RWPE1 (cell line): ENCODE measurements around the gene COL19A1.

Experiments used
- CTCF ChIA-PET: fragments of 350-600 bp; sonication (Branson Sonifier 250); formaldehyde crosslinking; extraction: SDS; loops from one replicate; lab custom pipeline; 2021; lab: Yijun Ruan, JAX
- POLR2A ChIA-PET: fragments of 400-600 bp; formaldehyde crosslinking; extraction: SDS; loops from one replicate; lab custom pipeline; 2020; ENCODE audit warnings: antibody characterized with exemption; ENCODE audit not compliant: low non-redundant PET; lab: Yijun Ruan, JAX
- DNase-seq: peaks from one replicate; pipeline ENCODE4 v3.0.0; 2012; ENCODE audit warnings: low spot score
- H3K27ac ChIP-seq: fragments of 450-650 bp; 2 replicates; pipeline ENCODE4 v1.5.1; 2017
- TF ChIP-seq, protein P1 (sequence below): fragments of 450-650 bp; conservative IDR thresholded peaks from 2 replicates; pipeline ENCODE4 v1.5.1; 2017; ENCODE audit warnings: low read depth, mild to moderate bottlenecking

Gene COL19A1

DNA sequence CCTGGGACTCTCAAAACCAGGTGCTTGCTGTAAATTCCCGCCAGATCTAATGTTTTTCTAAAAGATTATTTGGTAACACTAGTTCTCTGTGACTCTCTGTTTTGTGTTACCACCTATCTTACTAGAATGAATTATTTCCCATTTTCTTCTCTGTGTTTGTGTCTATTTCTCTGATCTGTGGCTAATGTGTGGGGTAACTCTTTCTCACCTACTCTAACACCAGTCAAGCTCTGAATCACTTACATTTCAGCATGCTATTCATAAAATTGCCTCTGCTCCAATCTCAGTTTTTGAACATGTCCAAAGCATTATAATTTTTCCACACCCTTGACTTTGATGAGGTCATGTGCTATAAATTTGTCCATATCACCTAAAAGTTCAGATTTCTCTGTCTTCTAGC is 23.2 kb upstream of the COL19A1 start:
- DNase-seq: no peak
- ChIA-PET POLR2A (no interaction called here), CTCF (interaction anchor here (0.7 kb wide), 1 partner anchor 869 kb away, joined by 3 read pairs; no protein-coding TSS in a partner anchor)
- TF ChIP-seq, protein P1, sequence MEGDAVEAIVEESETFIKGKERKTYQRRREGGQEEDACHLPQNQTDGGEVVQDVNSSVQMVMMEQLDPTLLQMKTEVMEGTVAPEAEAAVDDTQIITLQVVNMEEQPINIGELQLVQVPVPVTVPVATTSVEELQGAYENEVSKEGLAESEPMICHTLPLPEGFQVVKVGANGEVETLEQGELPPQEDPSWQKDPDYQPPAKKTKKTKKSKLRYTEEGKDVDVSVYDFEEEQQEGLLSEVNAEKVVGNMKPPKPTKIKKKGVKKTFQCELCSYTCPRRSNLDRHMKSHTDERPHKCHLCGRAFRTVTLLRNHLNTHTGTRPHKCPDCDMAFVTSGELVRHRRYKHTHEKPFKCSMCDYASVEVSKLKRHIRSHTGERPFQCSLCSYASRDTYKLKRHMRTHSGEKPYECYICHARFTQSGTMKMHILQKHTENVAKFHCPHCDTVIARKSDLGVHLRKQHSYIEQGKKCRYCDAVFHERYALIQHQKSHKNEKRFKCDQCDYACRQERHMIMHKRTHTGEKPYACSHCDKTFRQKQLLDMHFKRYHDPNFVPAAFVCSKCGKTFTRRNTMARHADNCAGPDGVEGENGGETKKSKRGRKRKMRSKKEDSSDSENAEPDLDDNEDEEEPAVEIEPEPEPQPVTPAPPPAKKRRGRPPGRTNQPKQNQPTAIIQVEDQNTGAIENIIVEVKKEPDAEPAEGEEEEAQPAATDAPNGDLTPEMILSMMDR: no peak
- no peak overlapping the region for H3K27ac ChIP-seq

DNA sequence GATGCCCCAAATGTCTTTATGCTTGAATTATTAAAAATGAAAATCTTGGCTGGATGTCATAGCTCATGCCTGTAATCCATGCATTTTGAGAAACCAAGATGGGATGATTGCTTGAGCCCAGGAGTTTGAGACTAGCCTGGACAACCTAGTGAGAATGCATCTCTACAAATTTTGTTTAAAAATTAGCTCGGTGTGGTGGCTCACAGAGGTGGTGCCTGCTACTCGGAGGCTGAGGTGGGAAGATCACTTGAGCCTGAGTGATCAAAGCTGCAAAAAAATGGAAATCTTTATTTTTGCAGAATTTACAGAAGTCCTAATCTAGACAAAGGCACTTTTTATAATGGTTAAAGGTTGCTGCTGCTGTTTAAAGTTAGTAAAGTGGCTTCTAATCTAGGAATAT is 20.0 kb upstream of the COL19A1 start:
- DNase-seq: no peak
- TF ChIP-seq, protein P1: no peak
- POLR2A ChIA-PET: no interaction called here
- CTCF ChIA-PET: no interaction called here
- no peak overlapping the region for H3K27ac ChIP-seq

DNA sequence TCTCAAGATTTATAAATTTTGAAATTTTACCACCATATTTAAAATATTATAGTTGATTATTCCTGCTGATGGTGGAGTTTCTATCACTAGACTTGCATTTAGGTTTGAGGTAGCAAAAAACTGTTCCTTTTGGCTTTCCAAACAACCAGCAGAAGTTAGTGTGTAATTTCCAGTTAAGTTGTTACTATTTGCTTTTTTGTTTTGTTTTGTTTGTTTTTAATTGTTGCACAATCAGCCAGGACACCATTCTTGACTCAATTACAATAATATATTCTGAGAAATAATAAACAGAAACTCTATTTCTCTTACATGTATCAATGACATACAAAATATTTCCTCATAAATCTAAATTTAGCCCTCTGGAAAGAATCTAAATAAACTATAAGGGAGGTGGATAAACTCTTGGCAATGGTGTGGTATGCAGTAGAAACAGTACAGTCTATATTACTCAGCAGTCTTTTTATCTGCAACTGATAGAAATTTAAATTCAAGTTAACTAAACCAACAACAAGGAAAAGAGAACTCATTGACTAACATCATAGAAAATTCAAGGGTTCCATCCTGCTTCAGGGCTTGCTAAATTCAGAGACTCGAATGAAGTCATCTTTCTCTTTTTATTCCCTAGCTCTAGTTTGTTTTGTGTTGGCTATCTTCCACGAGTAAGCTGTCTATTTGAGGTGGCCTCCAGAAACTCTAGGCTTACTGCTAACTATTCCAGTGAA is 19.4 kb upstream of the COL19A1 start:
- TF ChIP-seq, protein P1: no peak
- DNase-seq: no peak
- ChIA-PET POLR2A (no interaction called here), CTCF (interaction anchor here (1.0 kb wide), 1 partner anchor 139 kb away, joined by 3 read pairs; no protein-coding TSS in a partner anchor)
- H3K27ac ChIP-seq: no peak overlapping the region

DNA sequence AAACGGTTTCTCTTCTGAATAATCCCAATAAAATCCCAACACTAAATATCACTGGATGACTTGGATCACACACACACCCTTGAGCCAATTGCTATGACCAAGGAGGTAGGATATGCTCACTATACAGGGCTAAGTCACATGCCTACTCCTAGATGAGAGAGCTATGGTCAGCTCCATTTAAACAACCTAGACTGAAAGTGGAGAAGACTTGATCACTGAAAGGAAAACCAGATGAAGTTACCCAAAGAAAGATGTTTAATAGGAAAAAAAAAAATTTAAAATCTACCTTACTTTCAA is 18.9 kb upstream of the COL19A1 start:
- ChIA-PET POLR2A (no interaction called here), CTCF (interaction anchor here (1.0 kb wide), 1 partner anchor 138 kb away, joined by 3 read pairs; no protein-coding TSS in a partner anchor)
- TF ChIP-seq, protein P1: no peak
- H3K27ac ChIP-seq: no peak overlapping the region
- DNase-seq: no peak

DNA sequence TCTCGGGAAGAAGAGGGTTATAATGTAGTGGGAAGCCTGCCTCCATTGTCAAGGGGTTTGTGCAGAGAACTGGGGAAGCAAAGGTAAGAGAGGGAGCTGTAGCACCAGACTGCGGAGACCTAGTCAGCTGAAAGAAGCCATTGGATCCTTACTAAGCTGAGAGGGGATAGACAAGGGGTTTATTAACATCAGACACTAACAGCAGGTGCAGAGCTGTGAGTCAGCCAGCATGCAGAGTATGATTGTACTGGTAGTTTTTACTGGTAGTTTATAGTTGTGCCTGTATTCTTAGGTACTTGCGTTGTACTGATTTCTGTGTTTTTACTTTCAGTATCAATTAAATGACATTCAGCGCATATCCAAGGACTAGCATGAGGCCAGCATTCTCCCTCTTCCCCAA is 17.8 kb upstream of the COL19A1 start:
- ChIA-PET CTCF (no interaction called here), POLR2A (no interaction called here)
- DNase-seq: no peak
- TF ChIP-seq, protein P1: no peak
- H3K27ac ChIP-seq: no peak overlapping the region

DNA sequence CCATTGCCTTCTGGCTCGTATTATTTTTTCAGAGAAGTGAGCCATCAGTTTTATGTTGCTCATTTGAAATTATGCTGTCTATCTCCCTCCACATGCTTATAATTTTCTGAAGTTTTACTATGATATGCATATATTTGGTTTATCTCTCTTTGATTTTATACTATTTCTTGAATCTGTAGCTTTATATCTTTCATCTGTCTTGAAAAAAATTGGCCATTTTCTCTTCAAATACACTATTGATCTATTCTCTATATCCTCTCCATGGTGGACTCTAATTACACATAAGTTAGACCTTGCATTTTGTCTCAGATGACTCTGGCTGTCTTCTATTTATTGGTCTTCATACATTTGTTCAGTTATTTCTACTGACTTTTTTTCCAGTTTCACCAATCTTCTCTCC is 13.7 kb upstream of the COL19A1 start:
- CTCF ChIA-PET: no interaction called here
- H3K27ac ChIP-seq: no peak overlapping the region
- DNase-seq: no peak
- TF ChIP-seq, protein P1: no peak
- POLR2A ChIA-PET: no interaction called here
